ENCODE data around the gene TPP1. TPM values are rescaled to one million over a fixed set of nuclear protein-coding genes. Genes with fewer than 3 reads are reported as not detected.

The TPP1 gene
- polyA plus RNA-seq, 1 donor (not counting 4 experiments of a cell fraction or from before 2014, with no cell fraction given): 55.3 TPM

GRCh38 chr11:6614446-6614845 lies 4.8 kb downstream of the TPP1 start:
- no peaks in the 10 kb centered on the region for H3K9me3 ChIP-seq (ENCODE audit: control insufficient read depth, low read depth, low read length)
- no peak overlapping the region for H2AFZ ChIP-seq (ENCODE audit: control insufficient read depth, low read length)
- no peak for DNase-seq (ENCODE audit: low read depth, low spot score)
- no peak overlapping the region for H3K4me2 ChIP-seq (ENCODE audit: control insufficient read depth, extremely low read depth, insufficient read depth, low read depth, low read length)
- H3K79me2 ChIP-seq (ENCODE audit: control insufficient read depth, insufficient read depth, low read length): peaks cover 17% of the 10 kb centered on the region
- H4K20me1 ChIP-seq (ENCODE audit: control insufficient read depth, extremely low read depth, insufficient read depth, low read length): no peaks in the 10 kb centered on the region
- H3K36me3 ChIP-seq (ENCODE audit: control insufficient read depth in 2 of 2, extremely low read depth in 1 of 2, insufficient read depth in 2 of 2, low read length in 2 of 2): peaks cover 34 to 42% of the 10 kb centered on the region in 2 experiments
- H3K4me3 ChIP-seq (ENCODE audit: control insufficient read depth in 2 of 3, extremely low read depth in 1 of 3, insufficient read depth in 2 of 3, low read depth in 1 of 3, low read length in 3 of 3): no peak overlapping the region
- H3K9ac ChIP-seq (ENCODE audit: control insufficient read depth, extremely low read depth, insufficient read depth, low read length): no peak overlapping the region
- H3K27ac ChIP-seq (ENCODE audit: control insufficient read depth, insufficient read depth, low read length): no peak overlapping the region
- peaks cover 25% of the 10 kb centered on the region for H3K4me1 ChIP-seq (ENCODE audit: control insufficient read depth, extremely low read depth, insufficient read depth, low read length)
- dilution Hi-C loops (cut with MboI; ENCODE audit: extremely low pct_ligation_motif_present, low sequenced_read_pairs): no loop called here
- TF ChIP-seq EZH2 (IDR thresholded peaks at IDR 0.05; ENCODE audit: low read length) (no peak), CTCF (optimal IDR thresholded peaks at IDR 0.05 in 1 of 3, IDR thresholded peaks at IDR 0.05 in 1 of 3, conservative IDR thresholded peaks at IDR 0.05 in 1 of 3; ENCODE audit: extremely low read depth in 1 of 3, insufficient read depth in 2 of 3, low read length in 3 of 3) (no peak)
- H3K27me3 ChIP-seq (ENCODE audit: control insufficient read depth, extremely low read depth, insufficient read depth, low read length): no peaks in the 10 kb centered on the region
- no peak for FAIRE-seq
- no peaks in the 10 kb centered on the region for H3K9me1 ChIP-seq (ENCODE audit: control insufficient read depth, extremely low read depth, insufficient read depth, low read length)

DNA sequence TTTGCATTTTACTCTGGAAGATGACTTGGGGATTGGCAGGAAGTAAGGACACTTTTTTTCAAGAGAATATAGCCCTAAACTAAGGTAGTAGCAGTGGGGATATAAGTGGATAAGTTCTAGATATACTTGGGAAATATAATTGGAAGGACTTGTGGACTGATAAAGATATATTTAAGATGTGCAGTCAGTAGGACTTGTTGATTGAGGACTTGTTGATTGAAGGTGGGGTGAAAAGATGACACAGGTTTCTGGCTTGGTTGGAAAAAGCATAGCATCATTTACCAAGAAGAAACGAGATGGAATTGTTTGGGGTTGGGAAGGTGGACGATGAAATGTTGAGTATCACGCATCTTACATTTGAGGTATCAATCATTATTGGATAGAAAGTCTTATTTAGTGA lies 5.7 kb downstream of the TPP1 start:
- Histone ChIP-seq H3K9me1 (ENCODE audit: control insufficient read depth, extremely low read depth, insufficient read depth, low read length) (no peaks in the 10 kb centered on the region), H3K27me3 (ENCODE audit: control insufficient read depth, extremely low read depth, insufficient read depth, low read length) (no peaks in the 10 kb centered on the region), H3K9ac (ENCODE audit: control insufficient read depth, extremely low read depth, insufficient read depth, low read length) (no peak overlapping the region), H3K9me3 (ENCODE audit: control insufficient read depth, low read depth, low read length) (no peaks in the 10 kb centered on the region), H3K79me2 (ENCODE audit: control insufficient read depth, insufficient read depth, low read length) (peaks cover 19% of the 10 kb centered on the region), H3K4me3 (ENCODE audit: control insufficient read depth in 2 of 3, extremely low read depth in 1 of 3, insufficient read depth in 2 of 3, low read depth in 1 of 3, low read length in 3 of 3) (no peak overlapping the region), H4K20me1 (ENCODE audit: control insufficient read depth, extremely low read depth, insufficient read depth, low read length) (no peaks in the 10 kb centered on the region), H2AFZ (ENCODE audit: control insufficient read depth, low read length) (no peak overlapping the region), H3K4me2 (ENCODE audit: control insufficient read depth, extremely low read depth, insufficient read depth, low read depth, low read length) (no peak overlapping the region), H3K36me3 (ENCODE audit: control insufficient read depth in 2 of 2, extremely low read depth in 1 of 2, insufficient read depth in 2 of 2, low read length in 2 of 2) (peaks cover 42 to 51% of the 10 kb centered on the region in 2 experiments), H3K27ac (ENCODE audit: control insufficient read depth, insufficient read depth, low read length) (peak overlapping the region; percentile 86), H3K4me1 (ENCODE audit: control insufficient read depth, extremely low read depth, insufficient read depth, low read length) (peaks cover 24% of the 10 kb centered on the region)
- TF ChIP-seq CTCF (optimal IDR thresholded peaks at IDR 0.05 in 1 of 3, IDR thresholded peaks at IDR 0.05 in 1 of 3, conservative IDR thresholded peaks at IDR 0.05 in 1 of 3; ENCODE audit: extremely low read depth in 1 of 3, insufficient read depth in 2 of 3, low read length in 3 of 3) (no peak), EZH2 (IDR thresholded peaks at IDR 0.05; ENCODE audit: low read length) (no peak)
- FAIRE-seq (no peak), DNase-seq (ENCODE audit: low read depth, low spot score) (no peak)
- dilution Hi-C loops (cut with MboI; ENCODE audit: extremely low pct_ligation_motif_present, low sequenced_read_pairs): no loop called here

All from keratinocyte (primary cell).